HT-29 (cell line): ENCODE results near the gene AIG1. TPM values are rescaled to one million over a fixed set of nuclear protein-coding genes. Genes with fewer than 3 reads are reported as not detected.

ENCODE experiments used
- DNase-seq: peaks from one replicate; pipeline ENCODE4 v3.0.0-alpha.2; 2015; ENCODE audit warnings: low spot score
- total RNA-seq: library from RNA; depleted of rRNA; stranded (reverse); fragments of >200 nt; shearing (Covaris generic); gene quantifications from 2 replicates; pipeline ENCODE4 v1.2.3, GENCODE V29; 2014; rRNA removed

Gene AIG1
- total RNA-seq, 1 experiment from 2014 or later = 18.2 TPM

- no peak for DNase-seq
These were observed 301.5 kb downstream of the AIG1 start for GRCh38 chr6:143362192-143362558.

DNA sequence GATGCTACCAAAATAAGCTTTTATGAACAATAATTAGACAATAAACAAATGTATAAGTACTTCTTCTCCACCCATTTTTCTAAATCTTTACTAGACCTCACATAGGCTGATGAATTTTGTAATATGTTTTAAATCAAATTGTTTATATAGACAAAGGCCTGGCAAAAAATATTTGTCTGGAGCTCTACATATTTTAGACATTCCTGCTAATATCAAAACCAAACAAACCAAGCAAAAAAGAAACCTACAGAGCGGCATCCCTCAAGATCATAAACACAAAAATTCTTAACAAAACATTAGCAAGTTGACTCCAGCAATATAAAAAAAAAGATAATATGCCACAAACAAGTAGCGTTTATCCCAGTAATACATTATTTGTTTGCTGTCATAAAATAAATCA is 302.6 kb downstream of the AIG1 start:
- DNase-seq = no peak

GRCh38 chr6:143368426-143368825 is 307.7 kb downstream of the AIG1 start:
- no peak for DNase-seq

- DNase-seq = no peak
These were observed 309.3 kb downstream of the AIG1 start for GRCh38 chr6:143369971-143370370.

GRCh38 chr6:143370812-143371370 is 310.2 kb downstream of the AIG1 start:
- DNase-seq = no peak

GRCh38 chr6:143372199-143372882 is 311.7 kb downstream of the AIG1 start:
- DNase-seq = no peak

DNA sequence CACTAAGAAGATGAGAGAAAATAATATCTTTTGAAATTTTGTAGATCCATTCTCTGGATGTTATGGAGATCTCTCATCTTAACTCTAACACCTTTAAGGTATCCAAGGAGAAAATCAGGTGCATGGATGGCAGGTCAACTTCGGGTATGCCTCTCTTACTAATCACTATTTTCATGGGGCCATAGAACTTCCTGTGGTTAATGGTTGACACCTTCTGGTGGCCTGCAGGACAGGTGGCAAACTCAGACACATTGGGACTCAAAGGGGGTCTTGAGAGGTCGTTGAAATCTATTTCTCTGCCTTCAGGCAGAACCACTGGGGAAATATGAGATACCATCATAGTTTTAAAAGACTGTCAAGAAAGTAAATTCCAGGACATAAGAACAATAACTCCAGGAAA is 313.3 kb downstream of the AIG1 start:
- DNase-seq = no peak

GRCh38 chr6:143375022-143375585 is 314.4 kb downstream of the AIG1 start:
- no peak for DNase-seq

- DNase-seq = no peak
These were observed 315.7 kb downstream of the AIG1 start for GRCh38 chr6:143376375-143376774.

- DNase-seq = no peak
These were observed 316.2 kb downstream of the AIG1 start for GRCh38 chr6:143376861-143377260.

- no peak for DNase-seq
These were observed 324.9 kb downstream of the AIG1 start for GRCh38 chr6:143385636-143386035.

- DNase-seq = no peak
These were observed 329.6 kb downstream of the AIG1 start for GRCh38 chr6:143390278-143390677.

Other genes starting within 250 kb of the AIG1 start
- gene HIVEP2, start 115.7 kb upstream of the AIG1 start, total RNA-seq = 4.5 and 5.3 TPM in 2 replicates